NCI-H1417 treated with DMSO at 0.1 percent for 48 hours (cell line): ENCODE results near the gene UPP2.

Source experiments
- DNase-seq: peaks from one replicate; lab custom pipeline; 2025; lab: John Stamatoyannopoulos, UW

Gene UPP2

DNA sequence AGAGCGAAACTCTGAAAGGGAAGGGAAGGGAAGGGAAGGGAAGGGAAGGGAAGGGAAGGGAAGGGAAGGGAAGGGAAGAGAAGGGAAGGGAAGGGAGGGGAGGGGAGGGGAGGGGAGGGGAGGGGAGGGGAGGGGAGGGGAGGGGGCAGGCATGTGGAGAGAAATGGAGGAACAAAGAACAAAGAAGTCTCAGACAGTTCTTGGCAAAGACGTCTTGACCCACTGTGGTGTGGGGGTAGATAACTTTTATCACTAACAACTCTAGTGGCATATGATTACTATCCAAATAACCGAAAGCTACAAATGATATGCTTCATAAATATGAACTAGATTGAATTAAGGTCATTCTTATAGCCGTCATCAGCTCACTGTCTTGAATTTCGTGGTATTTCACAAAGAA, 3.2 kb downstream of the UPP2 start:
- DNase-seq: no peak

DNA sequence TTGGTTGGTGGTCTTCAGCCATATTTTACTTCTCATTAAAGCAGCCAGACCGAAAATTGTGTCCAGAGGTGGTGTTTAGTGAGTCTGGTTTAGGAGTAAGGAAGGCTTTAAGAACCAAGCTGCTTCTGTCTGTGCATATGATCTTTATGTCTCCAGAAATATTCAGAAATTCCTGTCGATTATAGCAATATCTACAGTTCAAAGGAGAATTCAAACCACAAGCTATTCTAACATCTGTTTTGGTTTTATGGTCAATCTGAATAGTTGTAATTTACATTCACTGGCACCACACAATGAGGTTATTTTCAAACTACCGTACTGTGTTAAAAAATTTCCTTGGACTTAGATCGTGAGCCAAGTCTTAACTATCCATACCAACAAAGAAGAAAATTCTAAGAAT, 11.3 kb downstream of the UPP2 start:
- DNase-seq: no peak

DNA sequence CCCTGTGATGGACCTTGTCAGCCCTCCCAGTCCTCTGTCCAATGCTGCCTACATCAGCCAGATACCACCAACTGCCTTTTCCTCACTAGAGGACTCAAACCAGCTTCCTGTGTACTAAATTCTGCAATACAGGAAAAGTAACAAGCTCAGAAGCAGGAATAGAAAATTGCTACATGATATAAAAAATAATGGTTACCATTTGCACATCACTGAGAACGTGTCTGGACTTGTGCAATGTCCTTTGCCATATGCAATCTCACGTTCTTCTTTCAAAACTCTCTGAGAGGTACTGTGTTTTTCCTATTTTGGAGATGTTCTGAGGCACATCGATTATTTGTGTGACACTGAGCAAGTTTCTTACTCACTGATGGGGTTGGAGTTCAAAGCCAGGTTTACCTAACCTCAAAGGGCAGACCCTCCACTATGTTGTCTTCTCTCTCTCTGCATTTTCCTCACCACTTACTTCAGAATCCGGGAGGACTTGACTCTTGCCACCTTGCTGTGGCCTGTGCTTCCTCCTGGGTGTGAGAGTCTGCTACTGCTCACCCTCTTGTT, 12.1 kb downstream of the UPP2 start:
- no peak for DNase-seq

DNA sequence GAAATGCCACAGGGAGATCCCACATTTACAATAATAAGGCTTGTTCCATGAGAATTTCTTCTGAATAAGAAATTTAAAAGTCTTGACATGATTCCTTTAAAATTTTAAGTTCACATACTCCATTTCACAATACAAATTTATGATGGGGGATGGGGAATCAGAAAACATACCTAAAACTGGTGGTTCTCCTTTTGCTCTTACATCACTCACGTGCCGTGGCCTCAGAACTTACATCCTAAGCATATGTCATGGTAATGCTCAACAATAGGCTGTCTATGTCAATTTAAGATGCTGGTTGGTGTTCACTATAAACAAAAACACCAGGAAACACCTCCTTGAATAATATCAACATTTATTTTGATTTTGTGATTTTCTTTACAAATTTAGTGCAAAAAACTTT, 12.8 kb downstream of the UPP2 start:
- DNase-seq: no peak

DNA sequence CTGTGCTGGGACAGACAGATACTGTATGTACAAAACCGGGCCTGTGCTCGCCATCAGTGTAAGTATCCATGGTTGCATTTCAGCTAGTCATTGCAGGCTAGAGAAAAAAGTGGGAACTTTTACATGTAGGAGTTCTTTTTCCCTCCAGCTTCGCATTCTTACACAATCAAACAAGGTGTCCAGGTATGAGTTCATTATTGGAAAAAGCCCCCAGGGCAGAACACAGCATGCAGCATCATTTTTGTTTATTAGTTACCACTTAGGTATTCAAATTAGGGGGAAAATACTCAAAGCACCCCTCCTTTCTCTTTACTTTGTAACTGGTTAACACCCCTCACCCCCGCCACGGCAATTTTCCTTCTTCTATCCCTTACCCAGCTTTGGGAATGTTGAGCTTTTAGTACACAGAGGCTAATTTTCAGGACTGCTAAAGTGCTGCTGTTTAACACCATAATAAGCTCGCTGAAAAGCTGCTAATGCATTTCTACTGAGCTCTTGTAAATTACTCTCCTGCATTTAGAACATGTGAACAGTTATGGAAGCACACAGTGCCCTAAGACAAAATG, 13.6 kb downstream of the UPP2 start:
- DNase-seq: no peak

DNA sequence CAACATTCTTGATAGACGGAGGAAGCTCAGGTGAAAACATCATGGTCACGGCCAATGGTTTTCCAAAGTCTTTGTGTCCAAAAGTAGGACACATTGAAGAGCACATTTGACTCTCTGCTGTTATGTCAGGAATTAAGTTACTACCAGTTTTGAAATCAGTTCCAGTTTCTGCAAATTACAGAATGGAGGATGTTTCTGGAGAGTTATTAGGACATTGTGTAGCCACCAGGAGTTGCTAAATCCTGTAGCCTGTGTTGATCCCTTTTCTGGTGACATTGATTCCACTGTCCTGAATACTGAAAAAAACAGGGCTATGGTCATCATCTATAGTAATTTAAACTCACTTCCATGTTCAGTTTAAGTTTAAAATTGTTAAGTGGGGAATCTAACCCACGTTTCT, 15.3 kb downstream of the UPP2 start:
- no peak for DNase-seq

GRCh38 chr2:158120102-158120501, 18.4 kb downstream of the UPP2 start:
- no peak for DNase-seq

GRCh38 chr2:158120664-158121641, 19.3 kb downstream of the UPP2 start:
- no peak for DNase-seq

DNA sequence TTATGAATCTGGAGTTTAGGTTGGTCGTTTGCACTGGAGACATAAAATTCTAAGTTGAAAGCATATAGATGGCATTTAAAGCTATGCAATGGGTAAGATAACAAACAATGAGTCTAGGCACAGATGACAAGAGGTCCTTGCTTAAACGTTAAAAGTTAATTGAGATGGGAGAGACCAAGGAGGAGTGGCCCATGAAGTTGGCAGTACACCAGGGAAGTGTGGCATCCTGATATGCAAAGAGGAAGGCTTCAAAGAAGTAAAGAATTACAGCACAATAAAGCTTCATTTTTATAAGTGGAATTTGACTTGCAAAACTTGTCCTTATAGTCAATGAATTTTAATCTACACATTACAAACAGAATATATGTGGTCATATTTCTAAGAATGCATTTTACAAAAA, 23.2 kb downstream of the UPP2 start:
- DNase-seq: no peak

- DNase-seq: no peak
These were observed 24.3 kb downstream of the UPP2 start for GRCh38 chr2:158125756-158126498.

GRCh38 chr2:158127380-158127804, 25.7 kb downstream of the UPP2 start:
- no peak for DNase-seq

DNA sequence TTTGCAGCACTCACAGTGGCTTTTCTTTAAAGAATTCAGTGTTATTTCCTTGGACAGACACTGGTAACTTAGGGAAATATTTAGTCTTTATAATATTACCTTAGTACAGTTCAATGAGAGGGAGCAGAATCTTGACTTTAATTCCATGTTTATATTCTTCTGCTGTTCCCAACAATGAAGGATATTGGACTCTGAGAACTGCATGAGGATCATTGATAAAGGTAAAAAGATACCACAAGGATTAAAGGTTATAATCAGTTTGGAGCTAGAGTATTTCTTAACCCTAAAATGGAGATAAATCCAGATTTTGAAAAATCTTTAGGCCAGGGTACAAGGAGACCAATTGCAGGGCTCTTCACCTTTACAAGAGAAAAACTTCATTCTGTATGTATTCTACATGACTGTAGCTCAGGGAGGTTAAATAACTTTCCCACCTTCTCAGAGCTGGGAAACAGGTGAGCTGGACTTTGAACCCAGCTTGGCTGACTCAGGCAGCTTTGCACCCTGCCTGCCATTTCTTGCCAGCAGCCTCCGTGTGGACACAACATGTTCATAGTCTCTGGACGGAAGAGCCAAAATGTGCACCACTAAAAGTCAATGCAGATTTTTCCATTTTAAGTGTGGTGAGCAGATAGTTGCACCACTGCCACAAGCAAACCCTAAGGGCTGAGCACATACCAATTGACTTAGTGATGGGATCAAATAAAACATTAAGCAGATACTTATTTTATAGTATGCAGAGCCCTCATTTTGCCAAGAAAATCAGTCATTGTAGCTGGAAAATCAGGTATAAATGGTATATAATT, 26.7 kb downstream of the UPP2 start:
- no peak for DNase-seq

- no peak for DNase-seq
These were observed 27.4 kb downstream of the UPP2 start for GRCh38 chr2:158129037-158129436.

DNA sequence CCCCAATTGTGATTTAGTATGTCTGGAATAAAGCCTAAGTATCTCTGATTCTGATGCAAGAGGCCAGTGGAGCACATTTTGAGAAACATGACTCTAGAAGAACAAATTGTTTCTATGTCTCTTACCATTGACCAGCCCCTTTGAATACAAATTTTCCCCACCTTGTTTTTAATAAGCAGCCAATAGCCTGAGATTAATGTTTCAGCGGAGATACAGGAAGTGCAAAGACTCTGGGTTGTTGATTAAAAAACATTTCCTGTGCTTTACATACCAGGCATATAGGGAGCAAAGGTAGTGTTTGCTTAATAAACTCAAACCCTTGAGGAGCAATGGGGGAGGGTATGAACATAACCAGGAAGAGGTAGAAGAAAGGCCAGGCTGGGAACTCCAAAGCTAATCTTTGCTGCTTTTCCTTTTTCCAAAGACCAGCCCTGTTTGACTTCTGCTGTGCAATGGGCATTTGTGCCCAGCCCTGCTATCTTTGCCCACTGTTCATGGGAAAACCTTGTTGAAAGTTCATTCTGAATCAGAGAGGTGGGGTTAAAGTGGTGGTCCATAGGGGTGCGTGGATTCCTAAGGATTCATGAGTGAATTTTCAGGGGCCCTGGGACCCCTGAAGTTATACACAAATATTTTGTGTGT, 29.3 kb downstream of the UPP2 start:
- DNase-seq: no peak

GRCh38 chr2:158131483-158131912, 29.8 kb downstream of the UPP2 start:
- DNase-seq: no peak

GRCh38 chr2:158131919-158132566, 30.4 kb downstream of the UPP2 start:
- DNase-seq: no peak

DNA sequence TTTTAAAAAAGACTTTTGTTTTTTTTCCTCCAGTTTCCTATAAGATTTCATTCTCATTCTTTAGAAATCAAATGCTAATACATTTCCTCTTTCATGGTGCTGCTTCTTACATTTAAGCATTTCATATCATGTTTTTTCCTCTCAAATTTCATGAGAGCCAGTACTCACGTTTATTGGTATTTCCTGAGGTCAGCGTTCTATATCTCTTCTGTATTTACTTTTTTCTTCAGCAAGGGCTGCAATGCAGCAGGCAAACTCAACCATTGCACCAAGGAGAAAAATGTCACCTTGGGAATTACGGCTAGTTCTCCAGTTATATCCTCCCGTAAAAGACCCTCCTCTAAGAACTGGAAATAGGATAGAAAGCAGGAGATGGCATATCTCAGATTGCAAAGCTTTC, 32.4 kb downstream of the UPP2 start:
- DNase-seq: no peak

GRCh38 chr2:158134655-158135054, 33.0 kb downstream of the UPP2 start:
- DNase-seq: no peak

- DNase-seq: no peak
These were observed 33.4 kb downstream of the UPP2 start for GRCh38 chr2:158135096-158135495.

DNA sequence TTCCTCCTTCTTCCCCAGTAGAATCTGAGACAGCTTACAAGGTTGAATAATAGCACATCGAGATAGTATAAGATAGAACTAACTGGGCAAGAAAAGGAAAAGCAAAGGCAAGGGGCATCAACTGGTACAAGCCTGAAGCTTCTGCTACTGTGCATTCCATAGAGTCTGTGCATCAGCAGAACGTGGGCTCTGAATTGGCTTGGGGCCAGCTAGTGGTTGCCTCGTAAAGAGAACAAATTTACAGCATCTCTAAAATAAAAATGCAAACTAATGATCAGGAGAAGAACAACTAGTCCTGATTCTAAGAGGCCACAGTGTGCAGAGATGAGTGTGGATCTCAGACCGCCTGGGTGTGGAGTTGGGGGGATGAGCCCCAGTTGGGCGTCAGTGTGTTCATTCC, 36.6 kb downstream of the UPP2 start:
- DNase-seq: no peak

- DNase-seq: no peak
These were observed 38.5 kb downstream of the UPP2 start for GRCh38 chr2:158140201-158140600.
